Glomerular endothelial cell (primary cell): Measurements from ENCODE around the gene IRAK3. TPM values are rescaled to one million over a fixed set of nuclear protein-coding genes. Genes with fewer than 3 reads are reported as not detected.

Experiments
- DNase-seq: peaks from one replicate; pipeline ENCODE4 v3.0.0-alpha.2; 2011; ENCODE audit warnings: low read depth, low spot score; ENCODE audit errors: extremely low read depth
- total RNA-seq: library from RNA; depleted of rRNA; stranded (reverse); fragments of >200 nt; gene quantifications from 2 replicates; pipeline ENCODE4 v1.2.3, GENCODE V29; 2015

IRAK3 gene
- total RNA-seq, result 2.9 and 5.0 TPM in 2 replicates

- no peak for DNase-seq
These were observed at the start of gene IRAK3 for GRCh38 chr12:66188584-66189485. Gene IRAK3 (plus strand): TSS chr12:66189214. CDS start chr12:66189300, 86 bp downstream.

GRCh38 chr12:66139328-66139727 is 49.7 kb upstream of the IRAK3 start:
- no peak for DNase-seq

GRCh38 chr12:66140731-66141130 is 48.3 kb upstream of the IRAK3 start:
- no peak for DNase-seq

GRCh38 chr12:66141299-66141698 is 47.7 kb upstream of the IRAK3 start:
- no peak for DNase-seq

GRCh38 chr12:66142826-66143225 is 46.2 kb upstream of the IRAK3 start:
- no peak for DNase-seq

GRCh38 chr12:66143868-66144267 is 45.1 kb upstream of the IRAK3 start:
- DNase-seq, result no peak

GRCh38 chr12:66144791-66145754 is 43.9 kb upstream of the IRAK3 start:
- peak; percentile 72 for DNase-seq

GRCh38 chr12:66149702-66150398 is 39.2 kb upstream of the IRAK3 start:
- DNase-seq, result no peak

GRCh38 chr12:66152732-66153131 is 36.3 kb upstream of the IRAK3 start:
- DNase-seq, result no peak

GRCh38 chr12:66154776-66155175 is 34.2 kb upstream of the IRAK3 start:
- DNase-seq, result no peak

- no peak for DNase-seq
These were observed 32.4 kb upstream of the IRAK3 start for GRCh38 chr12:66156654-66157053.

- DNase-seq, result no peak
These were observed 29.9 kb upstream of the IRAK3 start for GRCh38 chr12:66159123-66159522.

GRCh38 chr12:66160704-66161103 is 28.3 kb upstream of the IRAK3 start:
- DNase-seq, result no peak

- no peak for DNase-seq
These were observed 26.3 kb upstream of the IRAK3 start for GRCh38 chr12:66162701-66163100.

GRCh38 chr12:66163289-66163688 is 25.7 kb upstream of the IRAK3 start:
- DNase-seq, result no peak

GRCh38 chr12:66164349-66164821 is 24.6 kb upstream of the IRAK3 start:
- DNase-seq, result no peak

GRCh38 chr12:66165141-66165540 is 23.9 kb upstream of the IRAK3 start:
- DNase-seq, result no peak

GRCh38 chr12:66166561-66166960 is 22.5 kb upstream of the IRAK3 start:
- no peak for DNase-seq

- no peak for DNase-seq
These were observed 20.6 kb upstream of the IRAK3 start for GRCh38 chr12:66168410-66168809.
